Measurements from ENCODE around the gene KRT85. TPM values are rescaled to one million over a fixed set of nuclear protein-coding genes. Genes with fewer than 3 reads are reported as not detected.

The KRT85 gene
- total RNA-seq, 2 experiments from 2014 or later = not detected

- POLR2A ChIA-PET = no interaction called here
- Mint-ChIP-seq H3K4me3 (no peak overlapping the region), H3K36me3 (no peaks in the 10 kb centered on the region), H3K27me3 (peaks cover 23% of the 10 kb centered on the region), H3K9me3 (no peaks in the 10 kb centered on the region), H3K27ac (no peak overlapping the region), H3K4me1 (peaks cover 2% of the 10 kb centered on the region)
- DNase-seq = no peak
- ATAC-seq (ENCODE audit: low read depth) = no peak
These were observed 1.2 kb upstream of the KRT85 start for GRCh38 chr12:52368508-52368907.

GRCh38 chr12:52367876-52368275 lies 595 bp upstream of the KRT85 start:
- peaks cover 23% of the 10 kb centered on the region for H3K27me3 Mint-ChIP-seq
- H3K36me3 Mint-ChIP-seq = no peaks in the 10 kb centered on the region
- POLR2A ChIA-PET = no interaction called here
- H3K27ac Mint-ChIP-seq = no peak overlapping the region
- H3K9me3 Mint-ChIP-seq = no peaks in the 10 kb centered on the region
- H3K4me1 Mint-ChIP-seq = peaks cover 2% of the 10 kb centered on the region
- ATAC-seq (ENCODE audit: low read depth) (no peak), DNase-seq (no peak)
- H3K4me3 Mint-ChIP-seq = no peak overlapping the region

GRCh38 chr12:52364901-52365489 lies 2.3 kb downstream of the KRT85 start:
- H3K9me3 Mint-ChIP-seq = no peaks in the 10 kb centered on the region
- H3K4me3 Mint-ChIP-seq = no peak overlapping the region
- H3K4me1 Mint-ChIP-seq = peaks cover 5% of the 10 kb centered on the region
- no peak overlapping the region for H3K27ac Mint-ChIP-seq
- POLR2A ChIA-PET = no interaction called here
- H3K36me3 Mint-ChIP-seq = no peaks in the 10 kb centered on the region
- DNase-seq (peak; percentile 28), ATAC-seq (ENCODE audit: low read depth) (no peak)
- H3K27me3 Mint-ChIP-seq = peaks cover 11% of the 10 kb centered on the region

GRCh38 chr12:52364061-52364460 lies 3.2 kb downstream of the KRT85 start:
- POLR2A ChIA-PET = no interaction called here
- Mint-ChIP-seq H3K36me3 (no peaks in the 10 kb centered on the region), H3K4me3 (no peak overlapping the region), H3K27me3 (peaks cover 14% of the 10 kb centered on the region), H3K27ac (no peak overlapping the region), H3K9me3 (no peaks in the 10 kb centered on the region), H3K4me1 (peaks cover 14% of the 10 kb centered on the region)
- DNase-seq = no peak
- ATAC-seq (ENCODE audit: low read depth) = no peak

- H3K4me3 Mint-ChIP-seq = no peak overlapping the region
- POLR2A ChIA-PET = no interaction called here
- ATAC-seq (ENCODE audit: low read depth) (no peak), DNase-seq (peak; percentile 19)
- no peaks in the 10 kb centered on the region for H3K36me3 Mint-ChIP-seq
- H3K27me3 Mint-ChIP-seq = peaks cover 7% of the 10 kb centered on the region
- no peaks in the 10 kb centered on the region for H3K9me3 Mint-ChIP-seq
- no peak overlapping the region for H3K27ac Mint-ChIP-seq
- peaks cover 22% of the 10 kb centered on the region for H3K4me1 Mint-ChIP-seq
These were observed 4.1 kb downstream of the KRT85 start for GRCh38 chr12:52363111-52363679.

- H3K27me3 Mint-ChIP-seq = peaks cover 11% of the 10 kb centered on the region
- H3K4me3 Mint-ChIP-seq = no peak overlapping the region
- H3K9me3 Mint-ChIP-seq = no peaks in the 10 kb centered on the region
- ATAC-seq (ENCODE audit: low read depth) (no peak), DNase-seq (peak; percentile 39)
- H3K36me3 Mint-ChIP-seq = no peaks in the 10 kb centered on the region
- peaks cover 29% of the 10 kb centered on the region for H3K4me1 Mint-ChIP-seq
- no peak overlapping the region for H3K27ac Mint-ChIP-seq
- POLR2A ChIA-PET = no interaction called here
These were observed 5.1 kb downstream of the KRT85 start for GRCh38 chr12:52362118-52362726.

- no peaks in the 10 kb centered on the region for H3K36me3 Mint-ChIP-seq
- no peak overlapping the region for H3K4me3 Mint-ChIP-seq
- POLR2A ChIA-PET = interaction anchor here (0.8 to 1.1 kb wide), 2 partner anchors 9 to 518 kb away, joined by 3 read pairs; no protein-coding TSS in a partner anchor
- H3K27me3 Mint-ChIP-seq = peaks cover 11% of the 10 kb centered on the region
- H3K27ac Mint-ChIP-seq = no peak overlapping the region
- H3K9me3 Mint-ChIP-seq = no peaks in the 10 kb centered on the region
- DNase-seq (no peak), ATAC-seq (ENCODE audit: low read depth) (no peak)
- H3K4me1 Mint-ChIP-seq = peaks cover 29% of the 10 kb centered on the region
These were observed 5.7 kb downstream of the KRT85 start for GRCh38 chr12:52361553-52361952.

GRCh38 chr12:52360663-52361271 lies 6.5 kb downstream of the KRT85 start:
- Mint-ChIP-seq H3K4me3 (no peak overlapping the region), H3K36me3 (no peaks in the 10 kb centered on the region), H3K9me3 (no peaks in the 10 kb centered on the region), H3K27ac (peak overlapping the region; percentile 27), H3K27me3 (peaks cover 12% of the 10 kb centered on the region), H3K4me1 (peaks cover 28% of the 10 kb centered on the region)
- DNase-seq (peak; percentile 28), ATAC-seq (ENCODE audit: low read depth) (no peak)
- POLR2A ChIA-PET = interaction anchor here (0.8 to 1.1 kb wide), 2 partner anchors 8 to 519 kb away, joined by 3 read pairs; no protein-coding TSS in a partner anchor

- H3K4me3 Mint-ChIP-seq = no peak overlapping the region
- H3K9me3 Mint-ChIP-seq = no peaks in the 10 kb centered on the region
- H3K36me3 Mint-ChIP-seq = no peaks in the 10 kb centered on the region
- peak; percentile 22 for DNase-seq
- no peak for ATAC-seq (ENCODE audit: low read depth)
- H3K27ac Mint-ChIP-seq = peak overlapping the region; percentile 27
- peaks cover 16% of the 10 kb centered on the region for H3K27me3 Mint-ChIP-seq
- H3K4me1 Mint-ChIP-seq = peaks cover 28% of the 10 kb centered on the region
- POLR2A ChIA-PET = no interaction called here
These were observed 7.1 kb downstream of the KRT85 start for GRCh38 chr12:52360106-52360662.

GRCh38 chr12:52359621-52360061 lies 7.6 kb downstream of the KRT85 start:
- no peak overlapping the region for H3K4me3 Mint-ChIP-seq
- POLR2A ChIA-PET = no interaction called here

GRCh38 chr12:52358575-52359350 lies 8.5 kb downstream of the KRT85 start:
- H3K27ac Mint-ChIP-seq = peak overlapping the region; percentile 84
- peak; percentile 61 for DNase-seq
- H3K4me3 Mint-ChIP-seq = no peak overlapping the region
- H3K9me3 Mint-ChIP-seq = no peaks in the 10 kb centered on the region
- no peaks in the 10 kb centered on the region for H3K36me3 Mint-ChIP-seq
- H3K27me3 Mint-ChIP-seq = peaks cover 19% of the 10 kb centered on the region
- H3K4me1 Mint-ChIP-seq = peaks cover 28% of the 10 kb centered on the region
- ATAC-seq (ENCODE audit: low read depth) = peak; percentile 97
- POLR2A ChIA-PET = interaction anchor here (0.5 kb wide), 1 partner anchor 275 kb away, joined by 3 read pairs; no protein-coding TSS in a partner anchor

More at GRCh38 chr12:52359621-52360061, 7.6 kb downstream of the KRT85 start:
- DNase-seq (peak; percentile 30), ATAC-seq (ENCODE audit: low read depth) (no peak)
- Mint-ChIP-seq H3K27me3 (peaks cover 14% of the 10 kb centered on the region), H3K27ac (peak overlapping the region; percentile 66), H3K9me3 (no peaks in the 10 kb centered on the region), H3K4me1 (peaks cover 28% of the 10 kb centered on the region), H3K36me3 (no peaks in the 10 kb centered on the region)

GRCh38 chr12:52356762-52357580 lies 10.3 kb downstream of the KRT85 start:
- Mint-ChIP-seq H3K36me3 (no peaks in the 10 kb centered on the region), H3K4me3 (no peak overlapping the region), H3K27me3 (peaks cover 26% of the 10 kb centered on the region), H3K4me1 (peaks cover 34% of the 10 kb centered on the region), H3K9me3 (no peaks in the 10 kb centered on the region), H3K27ac (no peak overlapping the region)
- DNase-seq = peak; percentile 19
- ATAC-seq (ENCODE audit: low read depth) = no peak
- POLR2A ChIA-PET = no interaction called here

Measured in activated naive CD8-positive, alpha-beta T cell treated with anti-CD3 and anti-CD28 coated beads, Interleukin-2, amount 10 ng/mL, durations not matched to agents 7 days and 5 days (primary cell).